GM19468 (cell line): ENCODE data around the gene CENPX.

Experiments
- ATAC-seq: cut with Tn5 transposase; IDR thresholded peaks from one replicate; pipeline ENCODE4 v1.9.1; 2021; ENCODE audit warnings: mild to moderate bottlenecking, moderate library complexity, moderate number of reproducible peaks; ENCODE audit not compliant: unreplicated experiment; ENCODE audit errors: extremely low read depth

The CENPX gene

DNA sequence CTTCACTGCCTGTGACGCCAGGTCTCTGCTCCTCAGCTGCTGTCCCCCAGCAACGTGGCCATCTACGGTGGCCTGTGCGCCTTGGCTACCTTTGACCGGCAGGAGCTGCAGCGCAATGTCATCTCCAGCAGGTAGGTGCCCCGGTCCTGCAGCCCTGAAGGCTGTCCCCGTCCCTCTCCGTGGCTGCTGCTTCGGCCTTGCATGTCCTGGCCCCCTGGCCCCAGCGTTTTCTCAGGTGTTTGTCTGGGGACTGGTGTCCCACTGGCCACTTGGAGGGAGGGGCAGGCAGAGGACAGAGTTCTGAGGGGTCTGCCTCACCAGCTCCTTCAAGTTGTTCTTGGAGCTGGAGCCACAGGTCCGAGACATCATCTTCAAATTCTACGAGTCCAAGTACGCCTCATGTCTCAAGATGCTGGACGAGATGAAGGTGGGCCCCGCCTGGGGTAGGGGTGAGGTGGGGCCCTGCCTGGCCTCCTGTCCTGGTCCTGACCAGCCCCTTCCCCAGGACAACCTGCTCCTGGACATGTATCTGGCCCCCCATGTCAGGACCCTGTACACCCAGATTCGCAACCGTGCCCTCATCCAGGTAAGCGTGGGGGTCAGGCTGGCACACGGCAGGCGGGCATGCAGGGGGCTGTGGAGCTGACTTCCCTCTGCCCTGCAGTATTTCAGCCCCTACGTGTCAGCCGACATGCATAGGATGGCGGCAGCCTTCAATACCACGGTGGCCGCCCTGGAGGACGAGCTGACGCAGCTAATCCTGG lies 33.5 kb upstream of the CENPX start:
- no peak for ATAC-seq

DNA sequence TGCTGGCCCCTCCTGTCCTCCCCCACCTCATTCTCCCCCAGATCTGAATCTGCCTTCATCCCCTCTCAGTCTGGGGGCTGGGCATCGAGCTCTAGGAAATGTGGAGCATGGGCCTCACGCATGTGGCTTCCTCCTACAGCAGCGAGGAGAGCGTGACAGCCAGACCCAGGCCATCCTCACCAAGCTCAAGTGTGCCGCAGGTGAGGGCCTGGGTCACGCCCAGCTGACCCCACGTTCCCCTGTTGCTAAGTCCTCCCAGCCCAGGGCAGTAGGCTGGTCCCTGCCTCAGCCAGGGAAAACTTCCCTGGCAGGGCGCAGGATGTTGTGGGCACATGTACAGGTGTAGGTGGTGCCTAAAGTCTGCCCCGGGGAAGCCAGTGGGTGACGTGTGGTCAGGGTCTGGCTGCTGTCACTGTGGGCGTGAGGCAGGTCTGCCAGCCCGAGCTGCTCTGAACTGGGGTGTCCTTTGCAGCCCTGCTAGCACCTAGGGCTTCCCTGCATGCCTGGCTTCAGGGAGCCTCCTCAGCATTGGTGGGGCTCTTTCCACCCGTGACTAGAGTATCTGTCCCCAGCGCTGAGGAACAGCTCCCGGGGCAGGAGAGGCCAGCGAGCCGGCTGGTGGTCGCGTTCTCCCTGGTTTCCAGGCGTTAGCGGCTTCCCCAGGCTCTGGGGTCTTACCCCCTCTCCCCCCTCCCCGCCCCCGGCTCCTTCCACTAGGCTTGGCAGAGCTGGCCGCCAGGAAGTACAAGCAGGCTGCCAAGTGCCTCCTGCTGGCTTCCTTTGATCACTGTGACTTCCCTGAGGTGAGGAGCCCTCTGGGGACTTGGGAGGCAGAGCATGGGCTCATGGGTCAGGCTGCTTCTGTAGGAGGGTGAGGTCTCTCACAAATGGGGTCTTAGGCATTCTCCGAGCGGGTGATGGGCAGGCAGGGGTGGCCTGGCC lies 32.6 kb upstream of the CENPX start:
- ATAC-seq, result no peak

GRCh38 chr17:82054351-82055022 lies 31.8 kb upstream of the CENPX start:
- no peak for ATAC-seq

- no peak for ATAC-seq
These were observed 31.0 kb upstream of the CENPX start for GRCh38 chr17:82053556-82054263.

DNA sequence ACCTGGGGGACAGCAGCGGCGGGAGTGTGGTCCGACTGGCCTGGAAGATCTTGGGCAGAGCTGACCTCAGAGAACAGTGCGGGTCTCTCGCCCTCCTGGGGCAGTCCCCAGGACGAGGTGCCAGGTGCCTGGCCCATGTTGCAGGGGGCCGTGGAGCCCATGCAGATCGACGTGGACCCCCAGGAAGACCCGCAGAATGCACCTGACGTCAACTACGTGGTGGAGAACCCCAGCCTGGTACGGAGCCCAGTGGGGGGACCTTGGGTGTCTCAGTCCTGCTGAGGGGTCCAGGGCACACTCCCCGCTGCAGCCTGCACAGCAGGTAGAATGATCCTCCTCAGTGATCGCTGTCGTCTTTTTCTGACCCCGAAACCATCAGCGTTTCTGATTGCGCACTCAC lies 30.5 kb upstream of the CENPX start:
- ATAC-seq, result no peak

GRCh38 chr17:82052638-82053059 lies 30.0 kb upstream of the CENPX start:
- ATAC-seq, result no peak

GRCh38 chr17:82051776-82052637 lies 29.3 kb upstream of the CENPX start, which contains the start of the genes GPS1 and RFNG:
Gene GPS1 (plus strand): TSS chr17:82051898. CDS start chr17:82051932, 34 bp downstream.
Gene RFNG (minus strand): TSS chr17:82051811. CDS start chr17:82051766, 45 bp downstream.
- ATAC-seq, result no peak

DNA sequence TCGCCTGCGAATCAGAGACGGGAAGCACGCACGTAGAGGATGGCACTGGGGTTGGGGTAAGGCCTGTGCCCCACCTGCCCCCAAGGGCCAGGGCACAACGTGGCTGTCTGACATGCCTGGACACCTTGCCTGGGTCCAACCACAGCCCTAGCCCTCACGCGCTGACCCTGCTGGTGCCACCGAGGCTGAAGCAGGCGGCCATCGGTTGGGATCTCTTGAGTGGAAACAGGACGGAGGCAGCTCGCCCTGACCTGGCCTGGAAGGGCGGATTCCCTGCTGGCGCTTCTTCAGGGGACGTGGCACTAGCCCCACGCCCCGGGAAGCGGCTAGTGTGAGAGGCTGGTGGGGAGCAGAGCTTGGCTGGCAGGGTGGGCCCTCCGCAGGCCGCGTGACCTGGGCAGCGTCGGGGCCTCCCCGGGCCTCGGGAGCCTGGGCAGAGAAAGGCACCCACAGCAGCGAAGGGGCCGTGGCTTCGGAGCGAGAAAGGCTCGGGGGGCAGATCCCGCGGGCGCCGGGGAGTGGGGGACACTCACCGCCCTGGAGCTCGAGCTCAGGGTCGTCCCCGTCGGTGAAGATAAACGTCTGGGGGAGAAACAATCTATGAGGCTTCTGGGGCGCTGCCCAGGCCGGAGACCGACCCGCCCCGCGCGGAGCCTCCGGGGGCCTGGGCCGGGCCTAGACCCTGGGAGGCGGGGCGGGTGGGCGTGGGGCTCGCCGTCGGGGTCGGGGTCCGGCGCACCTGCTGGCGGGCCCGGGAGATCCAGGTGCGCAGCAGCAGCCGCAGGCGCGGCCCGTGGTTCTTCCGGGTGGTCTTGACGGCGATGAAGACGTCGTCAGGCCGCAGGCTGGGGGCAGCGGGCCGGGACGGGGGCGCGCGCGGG lies 28.3 kb upstream of the CENPX start:
- no peak for ATAC-seq

GRCh38 chr17:82050152-82050760 lies 27.6 kb upstream of the CENPX start:
- ATAC-seq, result no peak

- no peak for ATAC-seq
These were observed 26.9 kb upstream of the CENPX start for GRCh38 chr17:82049521-82049971.

- ATAC-seq, result no peak
These were observed 26.4 kb upstream of the CENPX start for GRCh38 chr17:82049106-82049505.

DNA sequence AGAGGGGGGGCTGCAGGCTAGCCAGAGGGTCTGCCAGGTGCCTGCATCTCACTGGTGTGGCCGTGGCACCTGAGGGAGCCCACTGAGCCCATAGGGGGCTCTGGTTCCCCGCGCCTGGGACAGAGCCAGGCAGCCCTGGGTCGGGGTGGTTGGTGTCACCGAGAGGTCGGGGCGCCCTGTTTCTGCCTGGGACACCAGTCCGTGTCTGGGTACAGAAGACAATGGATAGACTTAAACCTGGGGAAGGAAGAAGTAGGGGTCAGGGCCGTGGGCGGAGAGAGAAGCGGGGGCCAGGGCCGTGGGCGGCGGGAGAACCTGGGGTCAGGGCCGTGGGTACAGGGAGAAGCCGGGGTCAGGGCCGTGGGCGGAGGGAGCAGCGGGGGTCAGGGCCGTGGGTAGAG lies 25.9 kb upstream of the CENPX start:
- no peak for ATAC-seq

- ATAC-seq, result no peak
These were observed 25.4 kb upstream of the CENPX start for GRCh38 chr17:82047914-82048570.

DNA sequence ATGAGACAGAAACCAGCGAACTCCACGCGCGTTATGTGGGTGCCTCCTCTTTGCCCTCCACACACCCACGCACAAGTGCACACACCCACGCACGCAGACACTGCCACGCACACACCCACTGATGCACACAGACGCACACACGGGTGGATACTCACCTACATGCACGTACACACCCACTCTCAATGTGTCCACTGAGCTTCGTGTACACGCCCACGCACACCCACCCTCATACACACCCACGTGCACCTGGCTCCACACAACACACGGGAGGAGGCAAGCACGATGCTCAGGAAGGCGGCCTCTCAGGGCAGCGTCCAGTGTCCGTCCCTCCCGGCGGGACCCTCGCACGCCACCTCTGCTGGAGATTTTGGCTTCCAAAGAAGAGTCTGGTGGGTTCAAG lies 24.7 kb upstream of the CENPX start:
- no peak for ATAC-seq

DNA sequence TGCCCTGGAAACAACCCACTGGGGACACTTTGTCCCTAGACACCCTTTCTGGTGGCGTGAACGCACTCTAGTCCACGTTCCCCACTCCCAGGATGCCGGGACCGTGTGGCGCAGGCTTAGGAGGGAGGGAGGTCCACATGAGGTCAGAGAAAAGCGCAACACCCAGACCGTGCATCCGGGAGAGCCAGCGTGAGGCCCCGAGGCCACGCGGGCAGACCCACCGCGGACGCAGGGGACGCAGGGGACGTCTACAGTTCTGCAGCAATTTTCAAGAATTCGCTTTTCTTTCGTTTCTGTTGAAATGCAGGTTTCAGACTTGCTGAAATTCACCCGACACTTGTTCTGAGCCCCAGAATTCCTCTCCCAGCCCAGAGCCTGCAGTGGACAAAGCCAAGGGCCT lies 24.2 kb upstream of the CENPX start:
- no peak for ATAC-seq

- ATAC-seq, result no peak
These were observed 23.3 kb upstream of the CENPX start for GRCh38 chr17:82045936-82046484.

GRCh38 chr17:82043507-82043906 lies 20.8 kb upstream of the CENPX start:
- no peak for ATAC-seq
